ENCODE measurements around the gene GSK3A. TPM values are rescaled to one million over a fixed set of nuclear protein-coding genes. Genes with fewer than 3 reads are reported as not detected.

Gene GSK3A
- total and polyA plus RNA-seq, 9 of the 15 experiments (the other 6 are each of a cell fraction or from before 2014, with no cell fraction given), result 0.62 to 90.7 (median 33.3) TPM

DNA sequence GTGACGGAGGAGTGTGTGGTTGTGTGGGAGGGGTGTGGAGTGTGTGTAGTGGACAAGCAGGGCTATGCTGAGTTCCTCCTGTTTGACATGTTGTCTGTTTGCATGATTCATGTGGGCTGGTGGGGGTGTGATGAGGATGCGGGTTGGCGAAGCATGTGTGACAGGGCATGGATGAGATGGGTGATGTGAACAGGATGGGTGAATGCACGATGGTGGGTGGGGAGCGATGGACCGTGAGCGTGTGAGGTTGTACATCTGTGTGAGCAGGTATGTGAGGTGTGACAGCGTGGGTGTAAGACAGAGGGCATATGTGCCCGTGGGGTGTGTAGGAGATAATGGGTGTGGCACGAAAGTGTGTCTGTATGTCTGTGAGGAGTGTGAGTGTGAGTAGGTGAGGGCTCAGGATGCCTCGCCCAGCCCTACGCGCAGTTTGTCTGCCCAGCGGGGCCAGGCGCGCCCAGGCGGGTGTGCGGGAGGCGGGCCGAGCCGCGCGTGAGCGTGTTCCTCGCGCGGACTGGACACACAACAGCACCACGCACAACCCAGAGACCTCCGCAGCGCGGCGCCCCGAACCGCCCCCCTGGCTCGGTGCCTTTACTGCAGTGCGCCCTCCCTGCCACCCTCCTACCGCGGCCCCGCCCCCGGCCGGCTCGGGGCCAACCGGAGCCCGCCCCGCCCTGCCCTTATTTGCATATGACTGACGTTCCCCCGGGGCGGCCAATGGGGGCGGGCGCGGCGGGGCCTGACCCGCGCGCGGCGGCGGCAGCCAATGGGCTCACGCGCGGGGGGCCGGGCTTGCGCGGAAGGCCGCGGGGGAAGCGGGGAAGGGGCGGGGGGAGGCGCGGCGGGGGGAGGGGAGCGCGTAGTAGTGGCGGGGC is 41.0 kb upstream of the GSK3A start (continued):
- TF ChIP-seq ZNF324 (CRISPR knock-in tag; IDR thresholded peaks at IDR 0.05) (no peak), ZEB2 (IDR thresholded peaks at IDR 0.05) (0 out of 2 replicates have a peak, but pooled peaks have one; percentile 29), CCNT2 (IDR thresholded peaks at IDR 0.05; ENCODE audit: borderline replicate concordance, extremely low read depth, insufficient read length, low read depth, low read length) (peak; percentile 62), NBN (IDR thresholded peaks at IDR 0.05; ENCODE audit: low read depth) (peak; percentile 56; the same call in 1 of the 2 replicates), NELFE (IDR thresholded peaks at IDR 0.05; ENCODE audit: insufficient read depth, insufficient read length) (no peak), HLTF (IDR thresholded peaks at IDR 0.05) (peak; percentile 89; the same call in 1 of the 2 replicates), NFYB (IDR thresholded peaks at IDR 0.05; ENCODE audit: extremely low read depth, insufficient read length) (peak; percentile 19), ARID2 (IDR thresholded peaks at IDR 0.05) (0 out of 2 replicates have a peak, but pooled peaks have one; percentile 6), DDX20 (tag; IDR thresholded peaks at IDR 0.05; ENCODE audit: low read depth) (no peak), GABPB1 (CRISPR knock-in tag; IDR thresholded peaks at IDR 0.05) (peak; percentile 27; the same call in 1 of the 2 replicates), SIN3B (IDR thresholded peaks at IDR 0.05; ENCODE audit: low read depth) (no peak), TAF7 (tag; IDR thresholded peaks at IDR 0.05) (0 out of 2 replicates have a peak, but pooled peaks have one; percentile 31), HDGF (IDR thresholded peaks at IDR 0.05) (peak; percentile 99), ZNF217 (CRISPR knock-in tag; IDR thresholded peaks at IDR 0.05) (no peak)
- TF ChIP-seq, protein P1, sequence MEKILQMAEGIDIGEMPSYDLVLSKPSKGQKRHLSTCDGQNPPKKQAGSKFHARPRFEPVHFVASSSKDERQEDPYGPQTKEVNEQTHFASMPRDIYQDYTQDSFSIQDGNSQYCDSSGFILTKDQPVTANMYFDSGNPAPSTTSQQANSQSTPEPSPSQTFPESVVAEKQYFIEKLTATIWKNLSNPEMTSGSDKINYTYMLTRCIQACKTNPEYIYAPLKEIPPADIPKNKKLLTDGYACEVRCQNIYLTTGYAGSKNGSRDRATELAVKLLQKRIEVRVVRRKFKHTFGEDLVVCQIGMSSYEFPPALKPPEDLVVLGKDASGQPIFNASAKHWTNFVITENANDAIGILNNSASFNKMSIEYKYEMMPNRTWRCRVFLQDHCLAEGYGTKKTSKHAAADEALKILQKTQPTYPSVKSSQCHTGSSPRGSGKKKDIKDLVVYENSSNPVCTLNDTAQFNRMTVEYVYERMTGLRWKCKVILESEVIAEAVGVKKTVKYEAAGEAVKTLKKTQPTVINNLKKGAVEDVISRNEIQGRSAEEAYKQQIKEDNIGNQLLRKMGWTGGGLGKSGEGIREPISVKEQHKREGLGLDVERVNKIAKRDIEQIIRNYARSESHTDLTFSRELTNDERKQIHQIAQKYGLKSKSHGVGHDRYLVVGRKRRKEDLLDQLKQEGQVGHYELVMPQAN (IDR thresholded peaks at IDR 0.05; ENCODE audit: borderline replicate concordance), result peak; percentile 80
